ENCODE results near the gene TNNT3. TPM values are rescaled to one million over a fixed set of nuclear protein-coding genes. Genes with fewer than 3 reads are reported as not detected.

TNNT3 gene
- total RNA-seq, 1 experiment from 2014 or later, result not detected

DNA sequence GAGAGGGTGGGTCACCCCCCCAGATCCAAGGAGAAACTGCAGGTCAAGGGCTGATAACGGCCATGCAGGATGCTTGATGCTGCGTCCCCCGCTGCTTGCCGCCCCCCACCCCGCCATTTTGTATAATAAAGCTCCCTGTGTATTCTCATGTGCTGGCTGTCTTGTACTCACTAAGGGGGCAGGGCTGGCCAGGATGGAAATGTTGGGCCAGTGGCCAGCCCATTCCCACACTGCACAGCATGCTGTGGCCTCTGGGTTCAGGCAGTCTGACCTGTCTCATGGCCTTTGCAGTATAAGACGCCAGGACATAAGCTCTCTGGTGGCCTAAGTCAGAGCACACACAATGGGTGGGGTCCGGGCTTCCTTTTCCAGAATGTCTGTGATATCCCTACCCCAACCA is 27.4 kb upstream of the TNNT3 start:
- no peak for DNase-seq (ENCODE audit: low spot score)
- in situ Hi-C loops (cut with HindIII; ENCODE audit: low sequenced_read_pairs), result no loop called here

DNA sequence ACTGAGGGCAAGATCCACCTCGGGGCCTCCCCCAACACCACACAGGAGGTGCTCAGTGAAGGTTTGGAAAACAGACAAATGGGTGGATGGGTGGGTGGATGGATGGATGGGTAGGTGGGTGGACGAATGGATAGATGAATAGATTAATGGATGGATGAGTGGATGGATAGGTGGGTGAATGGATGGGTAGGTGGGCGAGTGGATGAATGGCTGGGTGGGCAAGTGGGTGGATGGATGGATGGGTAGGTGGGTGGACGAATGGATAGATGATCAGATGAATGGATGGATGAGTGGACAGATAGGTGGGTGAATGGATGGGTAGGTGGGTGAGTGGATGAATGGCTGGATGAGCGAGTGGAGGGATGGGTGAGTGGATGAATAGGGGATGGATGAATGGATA is 26.9 kb upstream of the TNNT3 start:
- no peak for DNase-seq (ENCODE audit: low spot score)
- in situ Hi-C loops (cut with HindIII; ENCODE audit: low sequenced_read_pairs), result no loop called here

GRCh38 chr11:1893581-1894359 is 25.7 kb upstream of the TNNT3 start:
- in situ Hi-C loops (cut with HindIII; ENCODE audit: low sequenced_read_pairs), result no loop called here
- no peak for DNase-seq (ENCODE audit: low spot score)

GRCh38 chr11:1894759-1895158 is 24.7 kb upstream of the TNNT3 start:
- in situ Hi-C loops (cut with HindIII; ENCODE audit: low sequenced_read_pairs), result no loop called here
- no peak for DNase-seq (ENCODE audit: low spot score)

DNA sequence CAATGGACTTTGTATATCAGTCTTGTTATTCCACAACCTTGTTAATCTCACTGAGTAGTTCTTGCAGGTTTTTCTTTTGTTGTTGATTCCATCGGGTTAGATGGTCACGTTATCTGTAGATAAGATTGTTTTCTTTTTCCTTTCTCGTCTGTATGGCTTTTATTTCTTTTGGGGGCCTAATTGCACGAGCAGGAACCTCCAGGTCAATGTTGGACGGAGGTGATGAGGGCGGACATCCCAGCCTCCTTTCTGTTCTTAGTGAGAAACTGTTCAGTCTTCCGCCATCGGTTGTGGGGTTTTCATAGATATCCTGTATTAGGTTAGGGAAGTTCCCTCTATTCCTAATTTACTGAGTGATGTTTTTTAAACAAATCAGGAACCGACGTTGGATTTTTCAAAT is 23.0 kb upstream of the TNNT3 start:
- DNase-seq (ENCODE audit: low spot score), result no peak
- in situ Hi-C loops (cut with HindIII; ENCODE audit: low sequenced_read_pairs), result no loop called here

DNA sequence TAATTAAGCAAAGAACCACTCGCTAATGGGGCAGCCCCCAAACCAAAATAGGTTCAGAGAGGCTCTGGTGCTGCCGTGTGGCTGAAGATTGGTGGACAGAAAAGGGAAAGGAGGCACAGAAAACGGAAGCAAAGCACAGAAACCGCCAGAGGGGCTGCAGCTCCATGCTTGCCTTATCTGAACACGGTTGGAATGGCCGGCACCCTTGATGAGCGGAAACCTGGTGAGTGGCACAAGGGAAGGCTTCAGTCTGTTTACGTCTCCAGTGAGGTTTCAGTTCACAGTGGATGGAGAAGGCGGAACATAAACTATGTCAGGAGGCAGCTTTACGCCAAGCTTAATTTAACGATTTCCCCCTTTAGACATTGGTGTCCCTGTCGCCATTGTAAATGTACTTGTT is 22.6 kb upstream of the TNNT3 start:
- in situ Hi-C loops (cut with HindIII; ENCODE audit: low sequenced_read_pairs), result no loop called here

GRCh38 chr11:1899090-1899489 is 20.4 kb upstream of the TNNT3 start:
- in situ Hi-C loops (cut with HindIII; ENCODE audit: low sequenced_read_pairs), result no loop called here
- DNase-seq (ENCODE audit: low spot score), result no peak

More for the DNA sequence above, 22.6 kb upstream of the TNNT3 start:
- no peak for DNase-seq (ENCODE audit: low spot score)

DNA sequence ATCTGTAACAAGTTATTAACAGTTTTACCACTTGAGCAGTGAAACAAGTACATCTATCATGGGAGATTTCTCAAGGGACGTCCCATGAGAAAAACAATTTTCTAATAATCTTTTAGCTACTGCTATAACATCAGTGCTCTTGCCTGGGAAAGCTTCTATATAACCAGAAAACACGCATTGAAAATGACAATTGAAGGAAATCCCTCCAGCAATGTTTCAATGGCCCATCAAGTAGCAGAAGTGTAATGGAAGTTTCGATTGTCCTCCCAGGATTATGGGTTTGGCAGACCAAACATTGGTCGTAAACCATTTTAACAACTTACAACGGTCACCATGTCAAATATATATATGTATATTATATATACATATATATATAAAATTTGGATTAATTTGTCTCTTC is 19.8 kb upstream of the TNNT3 start:
- no peak for DNase-seq (ENCODE audit: low spot score)
- in situ Hi-C loops (cut with HindIII; ENCODE audit: low sequenced_read_pairs), result no loop called here

DNA sequence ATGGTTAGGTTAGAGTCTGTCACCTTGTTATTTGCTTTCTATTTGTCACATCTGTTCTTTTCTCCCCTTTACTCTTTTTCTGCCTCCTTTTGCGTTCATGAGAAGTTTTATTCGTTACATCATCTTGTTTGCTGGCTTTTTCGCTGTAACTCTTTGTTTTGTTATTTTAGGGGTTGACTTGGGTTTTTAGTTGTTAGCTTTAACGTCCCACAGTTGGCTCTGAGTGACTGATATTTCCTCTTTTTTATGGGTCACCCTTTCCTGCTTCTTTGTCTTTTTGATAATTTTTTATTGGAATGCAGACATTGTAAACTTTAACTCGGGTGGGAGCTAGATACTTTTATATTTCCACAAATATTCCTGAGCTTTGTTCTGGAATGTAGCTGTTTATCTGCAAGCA is 13.3 kb upstream of the TNNT3 start:
- in situ Hi-C loops (cut with HindIII; ENCODE audit: low sequenced_read_pairs), result no loop called here
- DNase-seq (ENCODE audit: low spot score), result no peak

- in situ Hi-C loops (cut with HindIII; ENCODE audit: low sequenced_read_pairs), result no loop called here
- DNase-seq (ENCODE audit: low spot score), result no peak
These were observed 12.7 kb upstream of the TNNT3 start for GRCh38 chr11:1906611-1907423.

GRCh38 chr11:1908618-1909017 is 10.9 kb upstream of the TNNT3 start:
- DNase-seq (ENCODE audit: low spot score), result no peak
- in situ Hi-C loops (cut with HindIII; ENCODE audit: low sequenced_read_pairs), result no loop called here

DNA sequence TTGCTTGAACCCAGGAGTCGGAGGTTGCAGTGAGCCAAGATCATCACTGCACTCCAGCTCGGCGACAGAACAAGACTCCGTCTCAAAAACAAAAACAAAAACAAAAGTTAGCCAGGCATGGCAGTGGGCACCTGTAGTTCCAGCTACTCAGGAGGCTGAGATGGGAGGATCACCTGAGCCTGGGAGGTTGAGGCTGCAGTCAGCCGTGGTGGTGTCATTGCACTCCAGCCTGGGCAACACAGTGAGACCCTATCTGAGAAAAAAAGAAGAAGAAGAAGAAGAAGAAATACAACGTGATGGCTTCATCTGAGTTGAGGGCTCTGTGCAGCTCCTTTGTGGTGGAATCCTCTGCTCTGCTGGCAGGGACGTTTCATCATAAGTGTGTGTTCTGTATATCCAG is 10.0 kb upstream of the TNNT3 start:
- DNase-seq (ENCODE audit: low spot score), result no peak
- in situ Hi-C loops (cut with HindIII; ENCODE audit: low sequenced_read_pairs), result no loop called here

GRCh38 chr11:1912289-1912878 is 7.1 kb upstream of the TNNT3 start:
- in situ Hi-C loops (cut with HindIII; ENCODE audit: low sequenced_read_pairs), result no loop called here
- DNase-seq (ENCODE audit: low spot score), result no peak

DNA sequence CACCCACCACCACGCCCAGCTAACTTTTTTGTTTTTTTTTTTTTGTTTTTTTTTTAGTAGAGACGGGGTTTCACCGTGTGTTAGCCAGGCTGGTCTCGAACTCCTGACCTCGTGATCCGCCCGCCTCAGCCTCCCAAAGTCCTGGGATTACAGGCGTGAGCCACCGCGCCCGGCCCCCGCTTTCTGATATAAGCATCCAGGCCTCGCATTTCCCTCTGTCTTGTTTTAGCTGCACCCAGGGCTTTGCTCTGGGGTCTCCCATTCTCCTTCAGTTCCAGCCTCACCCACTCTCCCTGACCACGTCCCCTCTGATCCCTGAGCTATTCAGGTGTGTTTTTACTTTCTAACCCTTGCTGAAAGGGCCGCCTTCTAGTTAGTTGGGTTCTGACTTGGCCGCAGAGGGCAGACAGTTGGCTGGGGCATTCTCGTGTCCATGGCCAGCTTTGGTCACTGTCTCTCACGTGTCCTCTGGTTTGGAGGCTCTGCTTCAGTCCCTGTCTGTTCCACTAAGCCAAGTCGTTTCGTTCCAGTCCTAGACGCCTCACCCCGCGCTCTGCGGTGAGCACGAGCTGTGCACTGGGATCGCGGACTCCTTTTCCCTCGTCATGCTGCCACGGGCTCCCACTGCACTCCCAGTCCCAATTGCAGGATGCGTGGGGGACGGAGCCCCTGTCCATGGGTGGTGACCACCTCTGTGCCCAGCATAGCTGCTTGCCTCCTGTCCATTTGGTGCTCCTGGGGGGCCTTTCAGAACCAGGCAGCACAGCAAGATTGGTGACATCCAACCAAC is 6.0 kb upstream of the TNNT3 start:
- in situ Hi-C loops (cut with HindIII; ENCODE audit: low sequenced_read_pairs), result no loop called here
- no peak for DNase-seq (ENCODE audit: low spot score)

DNA sequence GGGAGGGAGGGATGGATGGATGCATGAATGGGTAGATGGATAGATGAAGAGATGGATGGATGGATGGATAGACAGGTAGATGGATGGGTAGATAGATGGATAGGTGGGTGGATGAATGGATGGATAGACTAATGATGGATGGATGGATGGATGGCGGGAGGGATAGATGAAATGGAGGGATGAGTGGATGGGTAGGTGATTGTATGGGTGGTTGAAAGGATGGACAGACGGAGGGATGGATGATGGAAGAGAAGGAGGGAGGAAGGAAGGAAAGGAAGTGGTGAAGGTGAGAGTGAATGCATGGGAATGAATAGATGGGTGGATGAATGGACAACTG is 3.7 kb upstream of the TNNT3 start:
- no peak for DNase-seq (ENCODE audit: low spot score)
- in situ Hi-C loops (cut with HindIII; ENCODE audit: low sequenced_read_pairs), result no loop called here

- no peak for DNase-seq (ENCODE audit: low spot score)
- in situ Hi-C loops (cut with HindIII; ENCODE audit: low sequenced_read_pairs), result no loop called here
These were observed 3.1 kb upstream of the TNNT3 start for GRCh38 chr11:1916132-1916985.

DNA sequence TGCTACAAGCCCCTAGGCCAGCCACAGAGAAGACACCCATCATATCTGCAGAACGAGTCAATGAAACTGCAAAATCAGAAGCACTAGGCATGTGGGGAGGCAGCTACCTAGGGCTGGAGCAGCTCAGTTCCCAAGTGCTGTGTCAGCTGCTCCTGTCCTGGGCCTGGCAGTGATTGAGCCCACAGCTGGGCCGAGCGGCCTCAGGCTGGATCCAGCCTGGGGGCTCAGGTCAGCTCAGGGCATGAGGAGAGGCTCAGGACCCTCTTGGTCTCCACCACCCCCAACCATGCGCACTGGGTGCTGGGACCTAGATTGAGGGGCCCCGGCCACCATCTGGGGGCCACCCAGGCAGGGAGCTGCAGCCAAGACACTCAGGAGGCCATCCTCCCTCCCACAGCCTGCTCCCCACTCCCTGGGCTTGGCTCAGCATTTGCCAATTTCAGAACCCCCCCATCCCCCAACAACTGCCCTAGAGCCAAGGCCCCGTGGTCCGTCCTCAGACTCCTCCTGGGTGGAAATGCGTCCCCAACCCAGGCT is 2.4 kb upstream of the TNNT3 start:
- in situ Hi-C loops (cut with HindIII; ENCODE audit: low sequenced_read_pairs), result no loop called here

GRCh38 chr11:1917523-1918435 is 1.7 kb upstream of the TNNT3 start:
- DNase-seq (ENCODE audit: low spot score), result no peak
- in situ Hi-C loops (cut with HindIII; ENCODE audit: low sequenced_read_pairs), result no loop called here

More for the DNA sequence above, 2.4 kb upstream of the TNNT3 start:
- DNase-seq (ENCODE audit: low spot score), result no peak
